ENCODE data around the gene ADORA2A.
A peak's percentile ranks its signal among the peaks of the same experiment; 100 is the strongest.

Gene ADORA2A

DNA sequence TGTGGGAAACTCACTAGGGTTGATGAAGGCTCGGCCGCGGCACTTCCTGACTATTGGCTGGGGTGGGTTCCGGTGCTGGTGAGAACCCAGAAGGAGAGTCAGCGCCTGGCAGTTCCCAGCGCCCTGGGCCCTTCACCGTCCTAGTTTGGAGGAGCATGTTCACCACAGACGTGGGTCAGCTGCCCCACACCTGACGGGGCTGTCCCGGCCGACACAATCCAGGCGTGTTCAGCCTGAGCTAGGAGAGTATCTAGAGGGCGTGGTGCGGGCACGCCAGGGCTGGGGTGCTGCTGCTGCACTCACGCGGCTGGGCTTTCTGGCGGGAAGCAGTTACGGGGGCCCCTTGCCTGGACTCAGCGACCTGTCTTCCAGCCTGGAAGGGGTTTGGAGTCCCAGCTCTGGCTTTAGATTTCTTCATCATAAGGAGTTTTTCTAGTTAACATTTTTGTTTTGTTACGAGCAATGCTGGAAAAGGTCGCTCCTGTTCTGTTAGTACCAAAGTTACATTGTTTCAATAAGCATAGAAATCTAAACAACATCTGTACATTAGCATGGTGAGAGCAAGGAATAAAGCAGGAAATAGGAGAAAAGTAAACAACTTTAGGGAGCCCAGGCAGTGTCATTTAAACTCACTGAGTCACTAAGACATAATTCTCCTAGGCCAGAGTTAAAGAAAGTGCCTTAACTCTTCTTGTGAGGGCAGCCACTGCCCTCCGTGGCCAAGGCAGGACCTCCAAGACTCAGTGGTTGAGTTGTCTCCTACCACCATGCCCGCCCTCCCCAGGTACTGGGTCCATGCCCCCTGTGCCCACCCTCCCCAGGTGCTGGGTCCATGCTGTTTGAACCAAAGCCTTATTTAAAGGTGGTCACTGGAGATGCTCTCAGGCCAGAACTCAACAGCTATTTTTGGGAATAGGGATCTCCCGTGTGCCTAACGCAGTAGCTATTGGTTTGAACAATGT lies 12.1 kb upstream of the ADORA2A start:
- DNase-seq (ENCODE audit: low read depth, low spot score), result no peak
- no peak overlapping the region for H3K4me3 ChIP-seq (ENCODE audit: low read length)

DNA sequence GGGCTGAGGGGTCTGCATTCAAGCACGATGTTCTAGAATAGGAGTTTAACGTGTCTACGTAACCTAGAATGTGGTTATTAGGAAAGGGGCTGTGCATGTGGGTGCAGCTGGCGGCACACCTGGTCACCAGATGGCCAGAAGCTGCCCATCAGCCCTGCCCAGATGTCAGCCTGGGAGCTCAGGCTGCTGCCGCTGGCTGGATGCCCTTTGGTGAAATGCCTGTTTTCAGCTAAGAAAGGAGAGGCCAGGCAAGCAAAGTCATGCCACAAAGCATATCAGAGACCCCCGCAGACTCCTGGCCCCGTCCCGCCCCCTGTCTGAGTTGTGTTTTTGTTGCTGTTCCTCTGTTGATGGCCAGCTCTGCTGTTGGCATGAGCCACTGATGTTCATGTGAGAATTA lies 11.3 kb upstream of the ADORA2A start:
- no peak for DNase-seq (ENCODE audit: low read depth, low spot score)
- no peak overlapping the region for H3K4me3 ChIP-seq (ENCODE audit: low read length)

DNA sequence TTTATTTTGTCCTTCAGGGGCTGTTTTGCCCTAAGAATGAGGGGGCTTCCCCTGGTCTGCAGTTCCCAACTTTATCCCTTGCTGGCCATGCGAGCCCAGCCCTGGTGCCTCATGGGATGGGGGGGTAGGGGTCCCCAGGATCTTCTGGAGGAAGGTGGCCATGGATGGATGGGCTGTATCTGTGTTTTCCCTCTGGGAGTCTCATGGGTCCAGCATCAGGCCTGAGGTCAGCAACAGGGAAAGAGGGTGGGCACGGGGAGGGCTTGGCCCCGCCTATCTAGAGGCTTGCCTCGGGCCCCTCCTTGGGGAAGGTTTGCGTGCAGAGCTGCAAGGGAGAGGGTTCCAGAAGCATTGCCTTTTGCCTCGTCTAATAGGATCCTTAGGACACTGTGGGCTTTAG lies 10.8 kb upstream of the ADORA2A start:
- H3K4me3 ChIP-seq (ENCODE audit: low read length), result no peak overlapping the region
- no peak for DNase-seq (ENCODE audit: low read depth, low spot score)

DNA sequence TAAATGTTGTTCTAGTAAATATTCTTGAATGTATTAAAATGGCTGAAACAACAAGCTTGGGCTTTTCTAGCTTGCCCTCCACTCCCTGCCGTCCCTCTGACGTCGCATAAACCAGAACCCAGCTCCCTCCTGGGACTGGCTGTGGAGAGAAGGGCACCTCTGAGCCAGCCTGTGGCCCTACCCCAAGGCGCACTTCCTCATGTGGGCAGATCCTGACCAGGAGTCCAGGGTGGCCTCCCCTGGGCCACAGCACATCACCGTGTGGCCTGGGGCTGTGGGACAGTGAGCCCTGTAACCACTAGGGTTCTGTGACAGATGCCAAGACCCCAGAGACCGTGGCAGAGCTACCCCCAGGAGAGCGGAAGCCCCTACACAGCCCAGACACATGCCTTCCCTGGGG lies 10.2 kb upstream of the ADORA2A start:
- DNase-seq (ENCODE audit: low read depth, low spot score), result no peak
- no peak overlapping the region for H3K4me3 ChIP-seq (ENCODE audit: low read length)

DNA sequence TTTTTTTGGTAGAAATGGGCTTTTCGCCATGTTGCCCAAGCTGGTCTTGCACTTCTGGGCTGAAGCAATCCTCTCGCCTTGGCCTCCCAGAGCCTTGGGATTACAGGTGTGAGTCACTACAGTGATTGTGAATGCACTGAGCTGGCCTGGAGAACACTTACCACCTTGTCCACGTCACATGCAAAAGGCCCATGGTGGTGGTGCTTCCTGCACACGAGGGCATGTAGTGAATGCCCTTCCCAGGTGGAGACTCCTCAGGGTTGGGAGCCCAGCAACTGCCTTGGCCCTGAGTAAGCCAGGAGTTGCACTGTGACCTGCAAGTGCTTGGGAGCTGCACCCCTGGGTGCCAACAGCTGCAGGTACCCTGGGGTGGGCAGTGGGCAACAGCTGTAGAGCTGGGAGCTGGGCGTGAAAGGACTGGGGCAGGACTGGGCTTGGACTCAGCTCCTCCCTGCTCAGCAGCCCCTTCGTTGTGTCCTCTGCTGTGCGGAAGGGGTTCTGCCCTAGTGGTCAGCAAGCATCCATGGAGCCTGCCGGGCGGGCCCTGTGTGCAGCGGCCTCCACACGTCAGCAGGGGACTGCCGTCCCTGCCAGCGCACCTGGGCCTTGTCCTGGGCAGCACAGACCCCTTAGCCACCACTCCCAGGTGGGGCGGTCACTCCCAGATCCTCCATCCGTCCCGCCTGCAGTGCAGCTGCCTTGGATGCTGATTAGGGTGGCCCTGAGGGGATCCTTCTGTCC lies 9.3 kb upstream of the ADORA2A start:
- no peak for DNase-seq (ENCODE audit: low read depth, low spot score)

DNA sequence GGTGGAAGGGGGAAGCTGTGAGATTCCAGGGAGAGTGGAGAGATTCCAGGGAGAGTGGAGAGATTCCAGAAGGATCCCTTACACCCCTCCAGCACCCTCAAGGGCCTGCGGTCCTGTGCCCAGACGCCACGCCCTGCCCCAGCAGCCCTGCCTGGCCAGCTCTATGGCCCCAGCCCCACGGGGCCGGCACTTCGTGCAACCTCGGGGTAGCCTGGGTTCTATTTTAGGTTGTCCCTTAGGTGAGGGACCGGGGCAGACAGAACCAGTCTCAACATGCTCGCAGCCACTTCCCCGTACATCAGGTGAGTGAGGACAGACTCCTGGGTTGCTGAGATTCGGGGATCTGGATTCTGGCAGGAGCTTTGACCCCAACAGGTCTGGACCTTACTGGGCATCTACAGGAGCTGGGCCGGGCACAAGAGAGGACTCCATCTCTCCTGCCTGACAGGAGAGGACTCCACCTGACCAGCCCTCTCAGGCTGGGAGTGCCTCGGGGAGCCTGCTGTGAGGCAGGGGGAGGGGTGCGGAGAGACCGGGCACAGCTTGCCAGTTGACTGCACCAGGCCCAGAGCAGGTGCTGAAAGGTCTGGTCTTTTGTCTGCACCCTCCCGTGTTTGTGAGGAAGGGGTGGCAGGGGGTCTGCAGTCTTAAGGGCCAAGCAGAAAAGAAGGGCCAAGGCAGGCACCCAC lies 8.5 kb upstream of the ADORA2A start:
- no peak overlapping the region for H3K4me3 ChIP-seq (ENCODE audit: low read length)
- no peak for DNase-seq (ENCODE audit: low read depth, low spot score)

More for the DNA sequence above, 9.3 kb upstream of the ADORA2A start:
- H3K4me3 ChIP-seq (ENCODE audit: low read length), result no peak overlapping the region

DNA sequence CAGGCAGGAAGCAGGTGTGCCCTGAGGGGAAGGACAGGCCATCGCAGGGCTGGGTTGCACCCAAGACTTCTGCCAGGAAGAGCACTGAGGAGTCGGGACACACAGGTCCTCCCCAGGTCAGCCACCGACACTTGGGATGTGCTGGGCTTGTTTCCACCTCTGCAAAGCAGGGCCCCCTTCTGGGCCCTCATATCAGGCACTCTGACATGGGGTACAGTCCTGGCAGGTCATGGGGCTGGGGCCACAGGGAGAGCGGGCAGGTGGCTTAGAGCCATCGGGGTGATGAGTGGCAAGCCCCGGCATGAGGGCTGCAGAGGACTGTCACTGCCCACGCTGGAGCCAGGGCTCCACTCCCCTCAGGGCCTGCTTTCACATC lies 7.9 kb upstream of the ADORA2A start:
- no peak for DNase-seq (ENCODE audit: low read depth, low spot score)
- H3K4me3 ChIP-seq (ENCODE audit: low read length), result no peak overlapping the region

DNA sequence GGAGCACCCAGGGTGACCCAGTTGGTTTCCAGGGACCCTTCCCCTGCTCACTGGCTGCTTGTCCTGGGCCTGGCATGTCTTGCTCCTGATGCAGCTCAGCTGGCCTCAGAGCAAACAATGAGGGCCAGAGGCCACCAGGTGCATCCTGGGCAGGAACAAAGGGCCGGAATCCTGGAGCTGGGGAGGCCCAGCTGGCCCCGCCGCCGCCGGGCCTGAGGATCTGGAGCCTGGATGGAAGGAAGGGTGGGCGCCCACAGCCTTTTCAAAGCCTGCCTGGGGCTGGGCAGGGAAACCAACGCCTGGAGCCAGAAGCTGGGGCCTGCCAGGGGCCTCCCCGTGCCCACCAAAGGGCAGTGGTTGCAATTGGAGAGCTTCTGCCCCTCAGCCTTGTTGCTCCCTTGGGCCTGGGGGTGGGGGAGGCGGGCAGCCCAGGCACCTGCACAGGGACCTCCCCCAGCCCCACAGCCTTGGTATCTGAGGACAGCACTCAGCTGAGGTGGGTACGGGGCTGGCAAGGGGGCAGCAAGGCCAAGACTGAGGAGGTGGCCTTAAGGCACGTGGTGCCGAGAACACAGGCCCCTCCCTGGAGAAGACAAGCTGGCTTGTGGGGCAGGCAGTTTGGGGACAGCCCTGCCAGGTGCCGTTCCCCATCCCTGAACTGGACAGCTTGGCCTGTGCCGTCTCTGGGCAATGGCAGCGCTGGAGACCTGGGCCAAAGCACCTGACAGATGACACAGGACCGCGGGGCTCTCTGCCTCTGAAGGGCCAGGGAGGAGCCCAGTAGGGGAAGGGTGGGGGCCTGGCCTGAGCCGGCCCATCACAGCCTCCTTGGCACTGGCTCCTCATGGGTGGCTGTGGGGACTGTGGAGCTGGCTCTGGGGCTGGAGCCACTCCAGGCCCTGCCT lies 7.1 kb upstream of the ADORA2A start:
- no peak for DNase-seq (ENCODE audit: low read depth, low spot score)
- H3K4me3 ChIP-seq (ENCODE audit: low read length), result no peak overlapping the region

DNA sequence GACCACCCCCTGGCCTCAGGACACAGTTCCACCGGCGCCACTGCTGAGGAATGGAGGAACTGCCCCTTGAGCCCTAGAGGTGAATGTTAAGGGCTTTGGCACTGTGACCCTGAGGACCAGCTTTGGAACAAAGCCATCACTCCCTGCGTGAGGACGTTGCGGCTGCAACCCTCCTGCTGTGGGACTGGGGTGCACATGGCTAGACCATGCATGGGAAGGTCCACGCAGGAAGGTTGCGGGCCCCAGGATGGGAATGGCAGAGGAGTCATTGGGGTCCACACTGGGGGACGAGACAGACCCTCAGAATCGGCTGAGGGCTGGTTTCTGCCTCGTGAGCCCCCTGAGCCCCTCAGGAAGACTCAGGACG lies 6.4 kb upstream of the ADORA2A start:
- DNase-seq (ENCODE audit: low read depth, low spot score), result no peak
- H3K4me3 ChIP-seq (ENCODE audit: low read length), result no peak overlapping the region

DNA sequence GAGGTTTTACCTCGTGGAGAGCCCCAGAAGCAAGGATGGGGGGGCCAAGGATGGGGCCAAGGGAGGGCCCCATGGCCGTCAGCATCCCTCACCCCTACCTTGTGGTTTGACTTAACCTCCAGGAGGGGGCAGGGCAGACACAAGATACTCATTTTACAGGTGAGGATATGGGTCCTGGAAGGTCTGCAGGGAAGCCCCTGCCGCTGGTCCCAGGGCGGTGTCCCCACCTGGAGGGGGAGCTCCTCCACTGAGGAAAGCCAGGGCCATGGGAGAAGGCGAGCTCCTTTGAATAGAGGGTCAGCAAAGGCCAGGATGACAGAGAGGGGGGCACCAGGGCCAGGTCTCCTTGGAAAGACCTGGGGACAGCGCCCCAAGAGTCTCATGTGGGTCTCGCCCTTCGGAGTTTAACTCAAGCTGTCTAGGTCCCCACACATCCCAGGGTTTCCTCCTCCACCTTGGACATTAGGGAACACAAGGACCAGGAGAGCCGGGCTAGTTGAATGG lies 5.9 kb upstream of the ADORA2A start:
- no peak overlapping the region for H3K4me3 ChIP-seq (ENCODE audit: low read length)
- DNase-seq (ENCODE audit: low read depth, low spot score), result no peak

DNA sequence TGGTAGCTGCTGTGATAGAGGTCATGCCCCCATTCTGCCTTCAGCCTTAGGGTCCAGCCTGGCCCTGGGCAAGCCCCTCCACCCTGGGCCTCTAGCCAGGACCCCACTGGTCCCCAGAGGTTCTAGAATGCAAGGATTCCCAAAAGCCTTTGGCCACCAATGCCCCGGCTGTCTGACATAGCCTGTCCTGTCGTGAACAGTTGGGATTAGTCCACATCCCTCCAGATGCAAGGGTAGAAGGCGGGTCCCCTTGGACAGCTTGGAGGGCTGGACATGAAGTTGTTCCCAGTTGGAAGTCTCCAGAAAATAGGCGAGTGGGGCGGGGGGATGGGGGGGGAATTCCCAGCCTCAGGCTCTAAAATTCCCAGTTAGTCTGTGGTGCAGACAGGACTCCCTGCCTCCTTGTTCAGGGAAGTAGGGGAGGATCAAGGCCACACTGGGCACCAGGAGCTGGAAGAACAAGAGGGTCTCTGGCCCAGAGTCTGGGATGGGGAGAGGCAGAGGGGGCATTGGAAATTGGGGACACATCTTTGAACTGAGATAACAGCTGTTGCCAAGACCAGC lies 5.2 kb upstream of the ADORA2A start:
- no peak overlapping the region for H3K4me3 ChIP-seq (ENCODE audit: low read length)
- DNase-seq (ENCODE audit: low read depth, low spot score), result no peak

DNA sequence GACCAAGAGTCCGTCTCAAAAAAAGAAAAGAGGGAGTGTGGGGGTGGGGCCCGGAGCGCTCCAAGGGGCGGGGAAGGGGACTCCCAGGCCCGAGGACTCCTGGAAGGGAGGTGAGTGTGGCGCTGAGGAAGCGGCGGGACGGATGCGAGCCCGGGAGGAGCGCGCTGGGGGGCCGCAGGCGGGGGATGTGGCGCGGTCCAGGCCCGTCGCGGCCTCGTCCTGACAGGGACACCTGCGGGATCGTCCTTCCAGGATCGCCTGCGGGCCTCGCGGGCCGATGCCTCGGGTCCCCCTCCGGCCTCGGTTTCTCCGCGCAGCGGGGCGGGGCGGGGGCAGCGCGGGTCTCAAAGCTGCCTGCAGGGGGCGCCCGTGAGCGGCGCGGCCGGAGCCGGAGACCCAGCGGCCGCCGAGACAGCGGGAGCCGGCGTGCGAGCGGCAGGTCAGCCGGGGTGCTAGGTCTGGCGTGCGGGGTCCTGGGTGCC lies 3.8 kb upstream of the ADORA2A start:
- DNase-seq (ENCODE audit: low read depth, low spot score), result no peak
- peak overlapping the region; percentile 35; the same call in 1 of the 2 replicates for H3K4me3 ChIP-seq (ENCODE audit: low read length)

DNA sequence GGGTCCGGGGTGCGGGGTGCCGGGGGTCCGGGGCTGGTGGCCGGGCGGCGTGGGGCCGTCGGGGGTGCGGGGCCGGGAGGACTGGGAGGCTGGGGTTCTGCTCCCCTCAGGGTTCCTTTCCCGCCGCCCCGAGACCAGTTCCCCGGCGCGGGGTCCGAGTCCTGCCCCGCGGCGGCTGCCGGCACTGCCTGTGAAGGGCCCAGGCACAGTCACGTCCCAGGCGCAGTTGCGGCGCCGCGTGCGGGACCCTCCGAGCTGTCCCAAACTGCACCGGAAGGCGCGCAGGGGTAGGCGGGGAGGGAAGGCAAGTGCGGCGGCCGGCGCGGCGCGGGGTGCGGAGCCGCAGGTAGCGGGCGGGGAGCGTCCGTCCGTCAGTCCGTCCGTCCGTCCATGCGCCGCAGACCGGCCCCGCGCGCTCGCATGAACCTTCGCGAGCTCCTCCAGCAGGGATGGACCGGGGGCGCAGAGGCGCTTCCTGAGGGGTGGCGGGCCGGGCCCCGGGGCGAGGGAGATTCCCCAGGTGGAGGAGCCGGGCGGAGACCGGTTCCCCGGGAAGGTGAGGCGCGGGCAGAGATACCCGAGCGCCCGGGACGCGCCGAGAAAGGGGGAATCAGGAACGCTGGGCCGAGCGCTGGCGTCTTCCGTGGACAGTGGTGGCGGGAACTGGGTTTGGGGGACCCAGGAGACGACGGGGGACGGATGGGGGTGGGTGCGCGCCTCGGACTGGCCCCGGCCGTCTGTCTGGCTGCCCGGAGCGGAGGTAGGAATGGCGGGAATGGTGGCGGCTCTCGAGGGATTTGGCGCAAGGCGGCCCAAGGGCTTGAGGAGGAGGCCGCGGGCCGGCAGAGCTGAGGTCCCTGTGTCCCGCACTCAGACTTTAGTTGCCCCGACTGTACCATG lies 3.1 kb upstream of the ADORA2A start:
- H3K4me3 ChIP-seq (ENCODE audit: low read length), result peak overlapping the region; percentile 35; the same call in 1 of the 2 replicates
- no peak for DNase-seq (ENCODE audit: low read depth, low spot score)

DNA sequence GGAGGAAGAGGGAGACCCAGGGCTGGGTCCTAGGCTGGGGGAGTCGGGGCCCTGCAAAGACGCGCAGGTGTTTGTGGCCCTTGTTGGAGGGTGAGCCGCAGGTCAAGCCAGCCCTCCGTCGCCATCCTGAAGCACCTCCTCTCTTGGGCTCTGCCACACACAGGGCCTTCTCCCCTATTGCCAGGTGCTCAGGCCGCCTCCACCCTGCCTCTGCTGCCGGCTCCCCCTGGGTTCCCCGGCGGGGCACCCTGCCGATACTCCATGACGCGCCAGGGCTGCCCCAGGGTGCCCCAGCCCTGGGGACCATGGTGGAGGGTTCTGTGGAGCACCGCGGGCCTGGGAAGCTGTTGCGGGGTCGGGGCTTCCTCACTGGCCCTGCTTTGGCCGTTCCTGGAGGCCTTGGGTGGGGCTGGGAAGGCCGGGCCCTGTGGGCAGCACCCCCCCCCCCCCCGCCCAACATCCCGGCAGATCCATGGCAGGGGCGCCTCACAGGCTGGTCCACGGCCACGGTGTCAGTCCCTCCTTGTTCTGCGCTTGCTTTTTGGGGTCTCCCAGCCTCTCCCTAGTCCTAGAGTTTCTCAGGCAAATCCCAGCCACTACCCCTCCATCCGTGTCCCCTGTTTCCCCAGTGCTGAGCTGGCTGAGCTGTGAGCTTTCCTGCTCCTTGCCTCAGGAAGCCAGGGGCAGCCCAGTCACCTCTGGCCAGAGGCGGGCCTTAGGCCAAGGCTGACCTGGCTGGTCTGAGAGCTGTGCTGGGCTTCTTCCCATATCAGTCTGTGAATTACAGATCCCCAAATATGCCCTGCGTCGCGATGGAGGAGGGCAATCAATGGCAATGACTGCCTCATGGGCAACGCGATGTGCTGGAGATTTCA lies 2.3 kb upstream of the ADORA2A start:
- no peak for DNase-seq (ENCODE audit: low read depth, low spot score)
- H3K4me3 ChIP-seq (ENCODE audit: low read length), result no peak overlapping the region

DNA sequence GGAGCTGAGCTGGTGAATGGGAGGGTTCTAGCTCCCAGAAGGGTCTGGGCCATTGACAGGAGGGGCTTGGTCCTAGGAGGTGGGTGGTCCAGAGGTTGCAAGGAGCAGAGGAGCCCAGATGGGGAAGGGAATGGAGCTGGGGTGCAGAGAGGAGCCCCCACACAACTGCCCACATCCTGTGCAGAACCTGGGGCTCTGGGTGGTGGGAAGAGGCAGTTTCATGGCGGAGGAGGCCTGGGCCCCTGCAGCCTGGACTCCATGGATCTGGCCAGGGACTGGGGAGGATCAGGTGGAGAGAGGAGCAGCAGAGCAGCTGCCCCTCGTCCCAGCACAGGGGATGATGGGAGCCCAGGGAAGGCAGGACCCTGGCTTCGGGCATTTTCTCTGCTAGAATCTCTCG lies 963 bp upstream of the ADORA2A start:
- DNase-seq (ENCODE audit: low read depth, low spot score), result no peak
- no peak overlapping the region for H3K4me3 ChIP-seq (ENCODE audit: low read length)

DNA sequence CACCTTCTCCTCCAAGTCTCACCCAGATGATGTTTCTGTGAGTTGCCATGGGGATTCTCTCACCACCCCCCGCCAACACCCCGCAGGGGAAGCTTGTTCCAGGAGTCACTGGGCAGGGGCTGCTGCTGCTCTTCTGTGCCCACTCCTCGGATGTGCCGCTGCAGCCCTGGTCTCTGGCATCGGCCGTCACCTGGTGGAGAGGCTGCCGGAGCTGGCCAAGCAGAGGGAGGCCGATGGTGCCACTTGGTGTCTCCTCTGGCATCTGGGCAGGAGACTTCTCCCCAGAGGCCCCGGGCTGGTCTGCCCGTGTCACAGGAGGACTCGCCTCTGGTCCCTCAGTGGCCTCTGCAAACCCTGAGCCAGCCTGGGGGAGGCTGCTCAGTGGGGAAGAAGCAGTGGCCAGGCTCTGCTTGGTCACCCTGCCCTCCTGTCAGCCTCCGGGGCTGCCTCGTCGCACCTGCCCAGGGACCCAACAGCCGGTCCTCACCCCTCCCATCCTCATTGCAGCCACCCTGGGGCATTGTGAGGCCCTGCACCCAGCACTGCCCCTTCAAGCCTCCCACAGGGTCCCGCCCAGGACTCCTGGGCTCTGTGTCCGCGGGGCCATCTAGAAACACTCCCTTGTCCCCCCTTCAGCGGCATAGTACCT lies 424 bp upstream of the ADORA2A start:
- peak overlapping the region; percentile 37 for H3K4me3 ChIP-seq (ENCODE audit: low read length)
- DNase-seq (ENCODE audit: low read depth, low spot score), result no peak
